Measurements from ENCODE around the gene PNPLA8.
"Not testable (repeated sequence)": the region's sequence is repeated elsewhere in the genome, so short reads cannot be mapped to it uniquely, and the experiment has no call there.

Gene PNPLA8

DNA sequence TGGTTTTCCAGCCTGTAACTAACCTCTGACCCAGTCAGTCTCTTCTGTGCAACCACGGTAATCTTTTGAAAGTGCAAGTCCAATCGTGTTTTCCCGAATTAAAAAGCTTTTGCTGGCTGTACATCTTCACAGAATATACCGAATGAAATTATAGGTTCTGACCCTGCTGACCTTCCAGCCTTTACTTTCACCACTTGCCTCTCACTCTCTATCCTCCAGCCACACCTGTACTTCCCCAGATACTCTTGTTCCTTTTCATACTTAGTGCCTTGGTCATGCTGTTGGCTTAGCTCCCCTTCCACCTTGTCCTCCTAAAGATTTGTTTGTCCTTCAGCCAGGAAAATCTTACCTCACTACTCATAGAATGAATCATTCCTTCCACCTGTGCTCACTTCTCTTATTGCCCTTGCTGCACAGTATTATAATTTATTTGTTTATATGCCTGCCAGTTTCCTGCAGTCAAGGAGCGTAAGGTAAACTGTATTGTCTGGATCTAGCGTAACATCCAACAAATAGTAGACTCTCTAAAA lies 2.3 kb upstream of the PNPLA8 start:
- no peaks in the 10 kb centered on the region for H3K9me3 ChIP-seq (ENCODE audit: control insufficient read depth in 2 of 2, low read length in 2 of 2)
- H3K27ac ChIP-seq (ENCODE audit: low read length), result no peak overlapping the region
- H3K4me3 ChIP-seq (ENCODE audit: low read length in 2 of 2), result no peak overlapping the region
- no peak overlapping the region for H3K9ac ChIP-seq (ENCODE audit: low read length in 2 of 2)
- peaks cover 11% of the 10 kb centered on the region for H3K4me1 ChIP-seq (ENCODE audit: control insufficient read depth, insufficient read depth, low read length)
- no peaks in the 10 kb centered on the region for H3K36me3 ChIP-seq (ENCODE audit: control insufficient read depth in 2 of 2, insufficient read depth in 2 of 2, low read length in 2 of 2)
- H3K27me3 ChIP-seq (ENCODE audit: control insufficient read depth in 1 of 2, insufficient read depth in 2 of 2, low read length in 2 of 2), result no peaks in the 10 kb centered on the region

DNA sequence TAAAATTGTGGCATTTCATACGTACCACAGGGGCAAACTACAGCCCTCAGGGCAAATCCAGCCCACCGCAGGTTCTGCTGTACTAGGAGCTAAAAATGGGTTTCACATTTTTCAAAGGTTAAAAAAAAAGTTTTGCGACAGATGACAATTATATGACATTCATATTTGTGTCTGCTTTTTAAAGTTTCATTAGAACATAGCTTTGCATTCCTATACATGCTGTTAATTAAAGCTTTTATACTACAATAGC lies 758 bp upstream of the PNPLA8 start:
- H3K4me1 ChIP-seq (ENCODE audit: control insufficient read depth, insufficient read depth, low read length), result peaks cover 11% of the 10 kb centered on the region
- no peaks in the 10 kb centered on the region for H3K27me3 ChIP-seq (ENCODE audit: control insufficient read depth in 1 of 2, insufficient read depth in 2 of 2, low read length in 2 of 2)
- H3K4me3 ChIP-seq (ENCODE audit: low read length in 2 of 2), result peak overlapping the region; percentile 84 to 90
- no peaks in the 10 kb centered on the region for H3K9me3 ChIP-seq (ENCODE audit: control insufficient read depth in 2 of 2, low read length in 2 of 2)
- peak overlapping the region; percentile 96 to 97 for H3K9ac ChIP-seq (ENCODE audit: low read length in 2 of 2)
- H3K27ac ChIP-seq (ENCODE audit: low read length), result peak overlapping the region; percentile 98
- H3K36me3 ChIP-seq (ENCODE audit: control insufficient read depth in 2 of 2, insufficient read depth in 2 of 2, low read length in 2 of 2), result no peaks in the 10 kb centered on the region

DNA sequence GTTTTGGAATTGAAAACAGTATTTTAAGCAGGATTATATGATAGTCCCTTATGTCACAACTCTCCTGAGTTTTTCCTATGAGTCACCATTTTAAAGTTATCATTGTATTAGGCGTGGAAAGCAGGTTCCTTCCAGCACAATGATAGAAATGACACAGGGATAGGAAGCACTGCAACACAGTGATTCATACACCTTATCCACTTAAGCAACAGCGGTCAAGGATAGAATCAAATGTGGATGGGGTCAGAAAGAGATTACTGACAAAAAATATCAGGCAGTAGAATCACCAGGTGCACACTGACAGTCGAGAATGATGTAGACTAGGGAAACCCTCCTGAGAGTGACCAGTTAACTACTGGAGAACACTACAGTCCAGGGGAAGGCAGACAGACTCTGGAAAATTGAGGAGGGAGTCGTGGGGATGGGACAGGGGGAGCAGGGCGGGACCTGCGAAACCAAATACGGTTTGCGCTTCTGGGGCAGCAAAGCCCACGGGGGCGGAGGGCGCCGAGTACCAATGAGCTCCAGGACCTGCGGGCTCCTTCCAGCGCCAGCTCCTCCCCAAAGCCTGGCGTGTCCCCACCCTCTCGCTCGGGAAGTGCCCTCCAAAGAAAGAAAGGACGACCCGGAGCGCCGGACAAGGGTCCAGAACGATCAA lies 479 bp downstream of the PNPLA8 start:
- Histone ChIP-seq H3K4me3 (ENCODE audit: low read length in 2 of 2) (peak overlapping the region; percentile 79 to 90), H3K27ac (ENCODE audit: low read length) (peak overlapping the region; percentile 98), H3K9me3 (ENCODE audit: control insufficient read depth in 2 of 2, low read length in 2 of 2) (no peaks in the 10 kb centered on the region), H3K9ac (ENCODE audit: low read length in 2 of 2) (peak overlapping the region; percentile 89 to 92), H3K36me3 (ENCODE audit: control insufficient read depth in 2 of 2, insufficient read depth in 2 of 2, low read length in 2 of 2) (no peaks in the 10 kb centered on the region), H3K4me1 (ENCODE audit: control insufficient read depth, insufficient read depth, low read length) (peaks cover 11% of the 10 kb centered on the region), H3K27me3 (ENCODE audit: control insufficient read depth in 1 of 2, insufficient read depth in 2 of 2, low read length in 2 of 2) (no peaks in the 10 kb centered on the region)

- H3K27me3 ChIP-seq (ENCODE audit: control insufficient read depth in 1 of 2, insufficient read depth in 2 of 2, low read length in 2 of 2), result no peaks in the 10 kb centered on the region
- H3K36me3 ChIP-seq (ENCODE audit: control insufficient read depth in 2 of 2, insufficient read depth in 2 of 2, low read length in 2 of 2), result peaks cover 5 to 9% of the 10 kb centered on the region in 2 donors
- no peak overlapping the region for H3K27ac ChIP-seq (ENCODE audit: low read length)
- no peak overlapping the region for H3K9ac ChIP-seq (ENCODE audit: low read length in 2 of 2)
- H3K4me3 ChIP-seq (ENCODE audit: low read length in 2 of 2), result no peak overlapping the region
- H3K4me1 ChIP-seq (ENCODE audit: control insufficient read depth, insufficient read depth, low read length), result peaks cover 11% of the 10 kb centered on the region
- H3K9me3 ChIP-seq (ENCODE audit: control insufficient read depth in 2 of 2, low read length in 2 of 2), result no peaks in the 10 kb centered on the region
These were observed 3.2 kb downstream of the PNPLA8 start for GRCh38 chr7:108522780-108523179.

- Histone ChIP-seq H3K36me3 (ENCODE audit: control insufficient read depth in 2 of 2, insufficient read depth in 2 of 2, low read length in 2 of 2) (peaks cover 11 to 17% of the 10 kb centered on the region in 2 donors), H3K27me3 (ENCODE audit: control insufficient read depth in 1 of 2, insufficient read depth in 2 of 2, low read length in 2 of 2) (no peaks in the 10 kb centered on the region), H3K9ac (ENCODE audit: low read length in 2 of 2) (no peak overlapping the region), H3K4me1 (ENCODE audit: control insufficient read depth, insufficient read depth, low read length) (no peaks in the 10 kb centered on the region), H3K9me3 (ENCODE audit: control insufficient read depth in 2 of 2, low read length in 2 of 2) (no peaks in the 10 kb centered on the region), H3K4me3 (ENCODE audit: low read length in 2 of 2) (no peak overlapping the region), H3K27ac (ENCODE audit: low read length) (no peak overlapping the region)
These were observed 8.0 kb downstream of the PNPLA8 start for GRCh38 chr7:108517951-108518350.

- Histone ChIP-seq H3K4me1 (ENCODE audit: control insufficient read depth, insufficient read depth, low read length) (no peaks in the 10 kb centered on the region), H3K9me3 (ENCODE audit: control insufficient read depth in 2 of 2, low read length in 2 of 2) (no peaks in the 10 kb centered on the region), H3K27ac (ENCODE audit: low read length) (no peak overlapping the region), H3K36me3 (ENCODE audit: control insufficient read depth in 2 of 2, insufficient read depth in 2 of 2, low read length in 2 of 2) (peaks cover 15 to 26% of the 10 kb centered on the region in 2 donors), H3K9ac (ENCODE audit: low read length in 2 of 2) (no peak overlapping the region), H3K4me3 (ENCODE audit: low read length in 2 of 2) (no peak overlapping the region), H3K27me3 (ENCODE audit: control insufficient read depth in 1 of 2, insufficient read depth in 2 of 2, low read length in 2 of 2) (no peaks in the 10 kb centered on the region)
These were observed 10.3 kb downstream of the PNPLA8 start for GRCh38 chr7:108515630-108516029.

DNA sequence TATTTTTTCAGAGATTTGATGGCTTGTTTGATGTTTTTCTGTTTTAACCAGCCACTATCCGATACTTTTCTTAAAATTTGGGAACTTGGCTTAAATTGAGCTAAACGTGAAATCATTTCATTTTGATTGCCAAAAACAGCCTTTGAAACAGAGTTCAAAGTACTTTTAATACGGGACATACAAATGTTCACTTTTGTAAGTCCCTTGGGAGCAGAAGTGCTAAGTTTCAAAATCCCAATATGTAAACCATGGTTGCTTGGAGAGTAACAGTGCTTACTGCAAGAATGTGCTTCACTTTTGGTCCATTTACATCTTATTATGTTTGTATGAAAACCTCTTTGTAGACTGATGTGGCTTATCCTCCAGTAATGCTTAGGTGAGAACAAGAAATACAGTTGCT lies 10.9 kb downstream of the PNPLA8 start:
- H3K27ac ChIP-seq (ENCODE audit: low read length), result no peak overlapping the region
- H3K4me1 ChIP-seq (ENCODE audit: control insufficient read depth, insufficient read depth, low read length), result no peaks in the 10 kb centered on the region
- H3K4me3 ChIP-seq (ENCODE audit: low read length in 2 of 2), result no peak overlapping the region
- H3K9me3 ChIP-seq (ENCODE audit: control insufficient read depth in 2 of 2, low read length in 2 of 2), result no peaks in the 10 kb centered on the region
- no peaks in the 10 kb centered on the region for H3K27me3 ChIP-seq (ENCODE audit: control insufficient read depth in 1 of 2, insufficient read depth in 2 of 2, low read length in 2 of 2)
- H3K36me3 ChIP-seq (ENCODE audit: control insufficient read depth in 2 of 2, insufficient read depth in 2 of 2, low read length in 2 of 2), result peaks cover 17 to 26% of the 10 kb centered on the region in 2 donors
- no peak overlapping the region for H3K9ac ChIP-seq (ENCODE audit: low read length in 2 of 2)

- H3K4me1 ChIP-seq (ENCODE audit: control insufficient read depth, insufficient read depth, low read length), result no peaks in the 10 kb centered on the region
- H3K4me3 ChIP-seq (ENCODE audit: low read length in 2 of 2), result no peak overlapping the region
- no peak overlapping the region for H3K9ac ChIP-seq (ENCODE audit: low read length in 2 of 2)
- H3K9me3 ChIP-seq (ENCODE audit: control insufficient read depth in 2 of 2, low read length in 2 of 2), result no peaks in the 10 kb centered on the region
- no peaks in the 10 kb centered on the region for H3K27me3 ChIP-seq (ENCODE audit: control insufficient read depth in 1 of 2, insufficient read depth in 2 of 2, low read length in 2 of 2)
- H3K36me3 ChIP-seq (ENCODE audit: control insufficient read depth in 2 of 2, insufficient read depth in 2 of 2, low read length in 2 of 2), result peaks cover 7 to 15% of the 10 kb centered on the region in 2 donors
- H3K27ac ChIP-seq (ENCODE audit: low read length), result no peak overlapping the region
These were observed 14.0 kb downstream of the PNPLA8 start for GRCh38 chr7:108511939-108512338.

DNA sequence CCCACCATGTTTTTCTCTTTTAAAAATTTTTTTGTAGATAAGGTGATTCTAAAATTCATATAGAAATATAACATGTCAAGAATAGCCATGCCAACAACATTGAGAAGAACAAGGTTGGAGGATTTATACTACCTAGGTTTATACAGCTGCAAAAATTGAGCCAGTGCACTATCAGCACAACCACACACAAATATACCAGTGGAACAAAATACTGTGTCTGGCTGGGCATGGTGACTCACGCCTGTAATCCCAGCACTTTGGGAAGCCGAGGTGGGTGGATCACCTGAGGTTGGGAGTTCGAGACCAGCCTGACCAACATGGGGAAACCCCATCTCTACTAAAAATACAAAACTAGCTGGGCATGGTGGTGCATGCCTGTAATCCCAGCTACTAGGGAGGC lies 21.4 kb downstream of the PNPLA8 start:
- H3K9ac ChIP-seq (ENCODE audit: low read length in 2 of 2); H3K4me3 ChIP-seq (ENCODE audit: low read length in 2 of 2); H3K27me3 ChIP-seq (ENCODE audit: control insufficient read depth in 1 of 2, insufficient read depth in 2 of 2, low read length in 2 of 2); H3K36me3 ChIP-seq (ENCODE audit: control insufficient read depth in 2 of 2, insufficient read depth in 2 of 2, low read length in 2 of 2); H3K27ac ChIP-seq (ENCODE audit: low read length); H3K9me3 ChIP-seq (ENCODE audit: control insufficient read depth in 2 of 2, low read length in 2 of 2); H3K4me1 ChIP-seq (ENCODE audit: control insufficient read depth, insufficient read depth, low read length): not testable (repeated sequence)

GRCh38 chr7:108503112-108504026 lies 22.6 kb downstream of the PNPLA8 start:
- Histone ChIP-seq H3K27me3 (ENCODE audit: control insufficient read depth in 1 of 2, insufficient read depth in 2 of 2, low read length in 2 of 2) (no peaks in the 10 kb centered on the region), H3K4me3 (ENCODE audit: low read length in 2 of 2) (no peak overlapping the region), H3K9ac (ENCODE audit: low read length in 2 of 2) (no peak overlapping the region), H3K9me3 (ENCODE audit: control insufficient read depth in 2 of 2, low read length in 2 of 2) (no peaks in the 10 kb centered on the region), H3K27ac (ENCODE audit: low read length) (no peak overlapping the region), H3K4me1 (ENCODE audit: control insufficient read depth, insufficient read depth, low read length) (no peaks in the 10 kb centered on the region), H3K36me3 (ENCODE audit: control insufficient read depth in 2 of 2, insufficient read depth in 2 of 2, low read length in 2 of 2) (peaks cover 5 to 6% of the 10 kb centered on the region in 2 donors)

DNA sequence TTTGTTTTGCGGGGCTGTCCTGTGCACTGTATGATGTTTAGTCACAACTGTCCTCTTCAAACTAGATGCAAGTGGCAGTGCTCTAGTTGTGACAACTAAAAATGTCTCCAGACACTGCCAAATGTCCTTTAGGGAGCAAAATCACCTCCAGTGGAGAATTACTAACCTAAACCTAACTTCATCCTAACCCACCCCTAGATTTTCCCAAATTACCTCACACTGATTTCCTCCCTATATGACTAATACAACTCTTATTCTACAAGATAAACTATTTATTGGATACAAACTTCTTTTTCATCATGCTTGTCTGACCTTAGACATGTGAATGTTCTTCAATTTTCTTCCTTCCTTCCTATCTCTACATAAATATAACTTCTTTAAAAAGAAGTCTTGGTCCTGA lies 26.4 kb downstream of the PNPLA8 start:
- Histone ChIP-seq H3K36me3 (ENCODE audit: control insufficient read depth in 2 of 2, insufficient read depth in 2 of 2, low read length in 2 of 2) (peaks cover 5 to 6% of the 10 kb centered on the region in 2 donors), H3K4me1 (ENCODE audit: control insufficient read depth, insufficient read depth, low read length) (no peaks in the 10 kb centered on the region), H3K27ac (ENCODE audit: low read length) (no peak overlapping the region), H3K9ac (ENCODE audit: low read length in 2 of 2) (no peak overlapping the region), H3K9me3 (ENCODE audit: control insufficient read depth in 2 of 2, low read length in 2 of 2) (no peaks in the 10 kb centered on the region), H3K4me3 (ENCODE audit: low read length in 2 of 2) (no peak overlapping the region), H3K27me3 (ENCODE audit: control insufficient read depth in 1 of 2, insufficient read depth in 2 of 2, low read length in 2 of 2) (no peaks in the 10 kb centered on the region)
